ENCODE measurements around the gene MYPN.
"Not testable (repeated sequence)": the region's sequence is repeated elsewhere in the genome, so short reads cannot be mapped to it uniquely, and the experiment has no call there.

MYPN gene

GRCh38 chr10:68135362-68135761 is 26.1 kb downstream of the MYPN start:
- DNase-seq (ENCODE audit: low spot score): no peak

- no peak for DNase-seq (ENCODE audit: low spot score)
Observed at GRCh38 chr10:68135922-68136792, 26.9 kb downstream of the MYPN start.

DNA sequence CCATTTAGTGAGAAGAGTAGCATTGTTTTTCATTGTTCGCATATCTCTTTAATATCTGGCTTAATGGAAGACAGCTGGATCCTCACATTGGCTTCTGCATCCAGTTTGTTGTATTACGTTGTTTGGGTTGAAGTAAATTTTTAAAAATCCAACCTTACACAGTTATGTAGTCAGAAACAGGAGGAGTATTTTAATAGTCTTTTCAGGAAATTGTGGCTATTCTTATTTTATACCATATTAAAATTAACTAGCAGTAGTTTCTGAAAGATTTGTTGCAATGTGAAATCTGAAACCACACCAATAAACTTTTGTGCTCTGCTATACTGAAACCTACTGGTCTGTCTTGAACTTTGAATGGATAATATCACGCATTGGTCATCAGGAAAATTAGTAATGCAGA is 27.9 kb downstream of the MYPN start:
- DNase-seq (ENCODE audit: low spot score): no peak

DNA sequence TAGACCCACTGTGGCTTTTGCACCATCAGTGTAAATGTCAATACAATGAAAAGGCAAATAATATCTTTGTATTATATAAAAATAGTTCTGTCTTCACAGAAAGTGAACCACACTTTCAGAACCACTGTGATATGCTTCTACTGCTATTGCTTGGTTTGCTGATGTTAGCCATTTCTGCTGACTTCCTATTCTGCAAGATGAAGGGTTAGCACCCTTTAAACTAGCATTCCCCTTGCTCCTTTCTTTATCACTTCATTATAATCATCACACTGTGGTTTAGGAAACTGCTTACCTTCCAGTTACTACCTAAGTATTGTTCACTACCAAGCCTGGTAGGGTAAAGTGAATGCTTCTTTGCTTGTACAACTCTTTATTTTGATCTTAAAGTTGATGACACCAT is 29.2 kb downstream of the MYPN start:
- no peak for DNase-seq (ENCODE audit: low spot score)

- DNase-seq (ENCODE audit: low spot score): no peak
Observed at GRCh38 chr10:68139448-68140272, 30.4 kb downstream of the MYPN start.

DNA sequence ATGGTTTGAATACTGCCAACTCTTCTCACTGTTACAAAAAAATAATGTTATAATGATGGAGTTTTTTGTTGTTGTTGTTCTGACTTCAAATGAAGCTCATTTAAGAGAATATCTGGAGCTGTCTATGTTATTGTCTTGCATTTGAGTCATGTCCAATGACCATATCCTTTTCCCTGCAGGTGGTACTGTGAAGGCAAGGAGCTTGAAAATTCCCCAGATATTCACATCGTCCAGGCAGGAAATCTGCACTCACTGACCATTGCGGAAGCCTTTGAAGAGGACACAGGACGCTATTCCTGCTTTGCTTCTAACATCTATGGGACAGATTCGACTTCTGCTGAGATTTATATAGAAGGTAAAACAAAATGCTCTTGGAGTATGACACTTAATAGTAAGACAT is 33.5 kb downstream of the MYPN start:
- no peak for DNase-seq (ENCODE audit: low spot score)

GRCh38 chr10:68144709-68145108 is 35.4 kb downstream of the MYPN start:
- no peak for DNase-seq (ENCODE audit: low spot score)

DNA sequence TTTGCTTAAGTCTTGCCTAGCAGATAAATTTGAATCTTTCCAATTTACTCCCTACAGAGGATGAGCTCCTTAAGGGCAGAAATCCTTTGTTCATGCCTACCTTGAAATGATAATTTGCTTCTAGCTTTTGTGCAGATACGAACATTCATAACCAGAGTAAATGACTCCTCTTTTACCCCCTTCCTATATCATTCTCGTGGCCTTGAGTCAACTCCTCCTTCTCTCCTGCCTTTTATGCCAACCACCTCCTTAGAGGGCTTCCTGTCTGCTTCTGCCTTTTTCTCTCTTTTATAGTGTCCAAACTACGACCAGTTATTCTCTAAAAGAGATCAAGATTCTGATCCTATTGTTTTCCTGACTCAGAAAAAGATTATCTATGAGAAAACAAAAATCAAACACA is 36.4 kb downstream of the MYPN start:
- no peak for DNase-seq (ENCODE audit: low spot score)

DNA sequence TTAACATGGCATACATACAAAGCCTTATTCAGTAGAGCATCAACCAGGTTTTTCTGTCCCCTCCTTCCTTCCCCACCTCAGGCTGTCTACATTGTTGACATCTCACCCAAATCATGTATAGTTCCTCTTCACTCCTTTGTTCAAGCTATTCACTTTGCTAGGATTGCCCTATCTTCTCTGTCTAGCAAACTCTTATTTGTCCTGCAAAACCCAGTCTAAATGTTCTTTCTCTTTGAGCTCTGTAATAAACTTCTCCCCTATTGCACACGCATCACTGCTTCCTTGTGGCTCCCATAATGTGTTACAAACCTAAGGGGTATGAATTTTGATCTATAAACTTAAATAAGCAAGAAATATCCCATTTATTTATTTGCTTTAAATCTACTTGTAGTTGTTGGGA is 36.8 kb downstream of the MYPN start:
- DNase-seq (ENCODE audit: low spot score): no peak

DNA sequence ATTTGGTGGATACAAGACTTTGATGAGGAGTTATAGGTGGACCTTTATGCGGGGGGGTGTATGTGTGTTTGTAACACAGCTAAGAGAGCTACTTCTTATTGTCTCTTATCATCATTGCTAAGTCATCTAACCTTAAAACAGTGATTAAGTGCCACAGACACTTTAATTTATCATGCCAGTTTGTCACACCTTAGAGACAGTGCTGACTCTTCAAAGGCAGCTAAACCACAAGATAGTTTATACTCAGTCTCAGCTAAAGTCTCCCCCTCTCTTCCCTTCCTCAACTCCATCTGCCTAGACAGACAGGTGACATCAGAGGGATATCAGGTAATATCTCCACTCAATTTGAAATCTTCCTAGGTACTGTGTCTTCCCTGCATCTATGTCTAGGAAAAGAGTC is 42.2 kb downstream of the MYPN start:
- DNase-seq (ENCODE audit: low spot score): no peak

GRCh38 chr10:68153473-68154210 is 44.4 kb downstream of the MYPN start:
- DNase-seq (ENCODE audit: low spot score): peak; percentile 75

GRCh38 chr10:68154211-68154497 is 44.9 kb downstream of the MYPN start:
- DNase-seq (ENCODE audit: low spot score): peak; percentile 28

- DNase-seq (ENCODE audit: low spot score): no peak
Observed at GRCh38 chr10:68155615-68156210, 46.4 kb downstream of the MYPN start.

GRCh38 chr10:68156373-68157185 is 47.3 kb downstream of the MYPN start:
- peak; percentile 79 for DNase-seq (ENCODE audit: low spot score)

DNA sequence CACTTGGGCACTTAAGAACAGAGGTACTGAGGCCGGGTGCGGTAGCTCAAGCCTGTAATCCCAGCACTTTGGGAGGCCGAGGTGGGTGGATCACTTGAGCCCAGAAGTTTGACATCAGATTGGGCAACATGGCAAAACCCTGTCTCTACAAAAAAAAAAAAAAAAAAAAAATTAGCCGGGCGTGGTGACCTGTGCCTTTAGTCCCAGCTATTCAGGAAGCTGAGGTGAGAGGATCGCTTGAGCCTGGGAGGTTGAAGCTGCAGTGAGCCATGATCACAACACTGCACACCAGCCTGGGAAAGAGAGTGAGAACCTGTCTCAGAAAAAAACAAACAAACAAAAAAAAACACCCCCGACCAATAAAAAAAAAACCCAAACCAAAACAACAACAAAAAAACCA is 48.2 kb downstream of the MYPN start:
- not testable (repeated sequence) for DNase-seq (ENCODE audit: low spot score)

DNA sequence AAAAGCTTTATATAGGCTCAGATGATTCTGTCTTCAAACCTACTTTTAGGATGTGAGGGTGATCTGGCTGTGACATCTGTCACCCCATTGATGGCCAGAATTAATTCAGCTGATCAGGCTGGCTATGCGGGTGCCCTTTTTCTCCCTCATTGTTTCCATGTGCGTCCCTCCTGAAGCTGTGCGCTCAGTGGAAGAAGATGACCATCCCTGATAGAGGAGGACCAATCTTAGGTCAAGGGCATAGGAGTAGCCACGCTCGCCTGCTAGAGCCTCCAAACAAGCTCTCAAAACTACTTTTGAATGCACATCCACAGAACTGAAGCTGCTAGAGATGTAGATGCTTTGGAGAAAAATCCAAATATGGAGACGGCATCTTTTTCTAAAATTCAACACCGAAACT is 48.7 kb downstream of the MYPN start:
- no peak for DNase-seq (ENCODE audit: low spot score)

- no peak for DNase-seq (ENCODE audit: low spot score)
Observed at GRCh38 chr10:68163735-68164134, 54.4 kb downstream of the MYPN start.

- no peak for DNase-seq (ENCODE audit: low spot score)
Observed at GRCh38 chr10:68165643-68166042, 56.4 kb downstream of the MYPN start.

DNA sequence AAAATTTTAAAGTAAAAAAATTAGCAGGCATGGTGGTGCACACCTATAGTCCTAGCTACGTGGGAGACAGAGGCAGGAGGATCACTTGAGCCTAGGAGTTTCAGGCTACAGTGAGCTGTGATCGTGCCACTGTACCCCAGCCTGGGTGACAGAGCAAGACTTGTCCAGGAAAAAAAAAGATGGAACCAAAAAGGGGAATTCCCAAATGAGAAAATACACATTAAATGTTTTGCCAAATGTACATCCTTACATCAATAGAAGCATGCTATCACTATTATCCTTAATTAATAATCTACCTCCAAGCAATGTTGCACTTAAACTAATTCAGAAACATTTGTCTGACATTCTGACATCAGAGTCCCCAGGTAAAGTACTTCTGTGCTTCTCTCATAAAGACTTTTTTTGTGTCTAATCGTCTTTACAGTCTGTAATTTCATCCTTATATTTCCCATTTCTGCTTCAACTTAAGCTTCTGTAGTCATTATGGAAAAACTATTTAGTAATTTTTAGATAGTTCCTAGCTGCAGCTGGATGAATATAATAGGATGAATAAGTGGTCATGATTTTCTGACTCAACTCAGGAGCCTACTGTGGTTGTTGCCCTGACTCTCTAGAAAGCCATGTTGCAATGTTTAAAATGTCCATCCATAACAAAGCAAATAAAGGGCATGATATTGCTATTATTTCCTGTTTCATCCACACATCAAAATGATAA is 57.7 kb downstream of the MYPN start:
- DNase-seq (ENCODE audit: low spot score): no peak

DNA sequence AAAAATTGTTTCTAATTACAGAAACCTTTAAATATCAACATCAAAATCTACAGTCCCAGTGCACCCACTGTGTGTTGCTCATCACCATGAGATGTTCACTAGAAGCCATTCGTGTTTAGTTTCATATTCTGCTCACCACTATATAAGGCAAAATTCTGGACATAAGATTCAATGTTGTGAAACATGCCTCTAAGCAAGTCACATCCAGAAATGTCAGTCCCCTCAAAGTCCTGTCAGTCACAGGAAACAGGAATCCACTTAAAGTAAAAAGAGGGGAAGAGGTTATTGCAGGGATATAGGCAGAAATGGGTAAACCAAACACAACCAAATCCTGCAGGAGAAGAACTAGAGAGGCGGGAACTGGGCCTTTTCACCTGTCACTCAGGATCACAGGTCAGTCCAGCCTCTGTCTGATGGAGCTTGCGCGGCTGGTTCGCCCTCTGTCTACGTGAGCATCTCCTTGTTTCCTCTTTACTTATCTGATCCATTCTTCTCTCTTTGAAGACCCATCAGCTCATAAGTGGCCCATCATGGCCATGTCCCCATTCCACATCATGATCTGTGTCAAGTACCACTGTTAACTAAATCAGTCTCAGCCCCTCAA is 58.4 kb downstream of the MYPN start:
- no peak for DNase-seq (ENCODE audit: low spot score)
